Bronchial epithelial cell (primary cell): ENCODE data around the gene UHMK1. TPM values are rescaled to one million over a fixed set of nuclear protein-coding genes. Genes with fewer than 3 reads are reported as not detected.

Experiments
- DNase-seq: peaks from one replicate; pipeline ENCODE4 v3.0.0-alpha.2; 2010; ENCODE audit warnings: low read depth
- FAIRE-seq: peaks from 2 replicates; lab custom pipeline; 2011; peaks lifted over from hg19 to GRCh38; lab: Jason Lieb, UNC
- H3K27me3 ChIP-seq: 2 replicates; pipeline ENCODE4 v1.5.1; 2011; ENCODE audit warnings: low read length; ENCODE audit not compliant: control insufficient read depth, insufficient read depth
- H3K36me3 ChIP-seq: 2 replicates; pipeline ENCODE4 v1.5.1; 2011; ENCODE audit warnings: low read length; ENCODE audit not compliant: control insufficient read depth, insufficient read depth
- H3K4me3 ChIP-seq: 2 replicates; pipeline ENCODE4 v1.5.1; 2011; ENCODE audit warnings: mild to moderate bottlenecking, low read depth, low read length, control low read depth
- CTCF ChIP-seq: IDR thresholded peaks from 2 replicates; pipeline ENCODE4 v1.5.1; 2011; ENCODE audit warnings: mild to moderate bottlenecking, moderate library complexity, low read length, control low read depth, inconsistent platforms; ENCODE audit not compliant: insufficient read depth, severe bottlenecking
- total RNA-seq: library from RNA; depleted of rRNA; stranded (reverse); fragments of >200 nt; gene quantifications from 2 replicates; pipeline ENCODE4 v1.2.1, GENCODE V29; 2014

UHMK1 gene
- total RNA-seq, 1 donor from 2014 or later: 48.7 TPM

- Histone ChIP-seq H3K36me3 (no peaks in the 10 kb centered on the region), H3K27me3 (peaks cover 5% of the 10 kb centered on the region), H3K4me3 (no peak overlapping the region)
- FAIRE-seq: no peak
- TF ChIP-seq CTCF: no peak
- no peak for DNase-seq
These were observed 30.8 kb upstream of the UHMK1 start for GRCh38 chr1:162466797-162467196.

GRCh38 chr1:162470216-162470615, 27.4 kb upstream of the UHMK1 start:
- FAIRE-seq: no peak
- peaks cover 5% of the 10 kb centered on the region for H3K27me3 ChIP-seq
- no peak overlapping the region for H3K4me3 ChIP-seq
- DNase-seq: no peak
- H3K36me3 ChIP-seq: no peaks in the 10 kb centered on the region
- TF ChIP-seq CTCF: no peak

GRCh38 chr1:162471290-162471853, 26.2 kb upstream of the UHMK1 start:
- FAIRE-seq: no peak
- H3K36me3 ChIP-seq: no peaks in the 10 kb centered on the region
- DNase-seq: no peak
- H3K27me3 ChIP-seq: peaks cover 5% of the 10 kb centered on the region
- no peak overlapping the region for H3K4me3 ChIP-seq
- no peak for TF ChIP-seq CTCF

- no peak for DNase-seq
- Histone ChIP-seq H3K4me3 (no peak overlapping the region), H3K27me3 (no peaks in the 10 kb centered on the region), H3K36me3 (no peaks in the 10 kb centered on the region)
- no peak for FAIRE-seq
- TF ChIP-seq CTCF: no peak
These were observed 22.5 kb upstream of the UHMK1 start for GRCh38 chr1:162475089-162475488.

GRCh38 chr1:162475539-162476185, 22.0 kb upstream of the UHMK1 start:
- DNase-seq (peak; percentile 21), FAIRE-seq (peak; percentile 32)
- H3K4me3 ChIP-seq: no peak overlapping the region
- no peaks in the 10 kb centered on the region for H3K36me3 ChIP-seq
- H3K27me3 ChIP-seq: no peaks in the 10 kb centered on the region
- TF ChIP-seq CTCF: no peak
